K562 (cell line): Measurements from ENCODE around the gene HSPH1. TPM values are rescaled to one million over a fixed set of nuclear protein-coding genes. Genes with fewer than 3 reads are reported as not detected.

ENCODE experiments used
- ATAC-seq: fragments of 200-7000 bp; cut with Tn5 transposase; 3 replicates; pipeline ENCODE4 v1.9.1; 2020; ENCODE audit warnings: moderate library complexity
- BruUV-seq: library from RNA; stranded (reverse); fragments of 400-500 nt; replicated peaks from 2 replicates; lab custom pipeline; 2021; lab: Mats Ljungman, UMichigan
- CTCF ChIA-PET: fragments of 300-600 bp; formaldehyde crosslinking; extraction: SDS; loops from one replicate; lab custom pipeline; 2021; ENCODE audit warnings: low intra/inter-chr PET ratio; lab: Yijun Ruan, JAX
- POLR2A ChIA-PET: fragments of 300-600, 350-650 bp; sonication (Branson Sonifier 250); formaldehyde crosslinking; extraction: SDS; loops from one replicate; lab custom pipeline; 2021; ENCODE audit warnings: antibody characterized with exemption, inconsistent platforms; lab: Yijun Ruan, JAX
- DNase-seq, 4 experiments: peaks; one replicate each; pipeline versions ENCODE4 v3.0.0 to v3.0.0-alpha.2; 2011 to 2018; ENCODE audit warnings: low spot score in 3 of 4, mixed read lengths in 3 of 4; ENCODE audit errors: extremely low read depth in 1 of 4
- FAIRE-seq: peaks from 2 replicates; lab custom pipeline; 2011; peaks lifted over from hg19 to GRCh38; lab: Jason Lieb, UNC
- H2AFZ ChIP-seq: 2 replicates; pipeline ENCODE4 v1.6.0; 2011; ENCODE audit warnings: low read depth, low read length, control low read depth, inconsistent platforms
- H3K27ac ChIP-seq: fragments of 200-600 bp; 3 replicates; pipeline ENCODE4 v1.8.0; 2011; ENCODE audit warnings: low read depth, mild to moderate bottlenecking, control low read depth, inconsistent platforms, low read length, moderate library complexity, mixed read lengths; ENCODE audit errors: extremely low read depth
- H3K27me3 ChIP-seq, 2 experiments: fragments of 300-600 bp in 1 of 2; 2 replicates in 1 of 2; 3 replicates in 1 of 2; pipeline versions ENCODE4 v1.6.0 to v1.8.0; 2011; ENCODE audit warnings: inconsistent platforms in 2 of 2, low read length in 2 of 2, mild to moderate bottlenecking in 1 of 2, mixed read lengths in 1 of 2, moderate library complexity in 1 of 2; ENCODE audit not compliant: control insufficient read depth in 2 of 2, insufficient read depth in 2 of 2
- H3K36me3 ChIP-seq: fragments of 300-600 bp; 3 replicates; pipeline ENCODE4 v1.8.0; 2011; ENCODE audit warnings: mild to moderate bottlenecking, low read length, inconsistent platforms; ENCODE audit not compliant: control insufficient read depth, insufficient read depth
- H3K4me1 ChIP-seq, 2 experiments: fragments of 200-600 bp in 1 of 2; replicated peaks in 1 of 2; 2 replicates in 1 of 2; 3 replicates in 1 of 2; pipeline versions ENCODE4 v1.5.1 to v1.8.0; 2011; ENCODE audit warnings: inconsistent platforms in 2 of 2, low read length in 2 of 2, mild to moderate bottlenecking in 1 of 2, mixed read lengths in 1 of 2, moderate library complexity in 1 of 2; ENCODE audit not compliant: control insufficient read depth in 2 of 2, insufficient read depth in 2 of 2
- H3K4me2 ChIP-seq: 2 replicates; pipeline ENCODE4 v1.6.1; 2011; ENCODE audit warnings: low read length, control low read depth, inconsistent platforms, mixed read lengths; ENCODE audit not compliant: insufficient read depth
- H3K4me3 ChIP-seq: fragments of 200-600 bp; sonication (generic), shearing (Covaris generic); 2 replicates; pipeline ENCODE4 v1.5.1; 2016; ENCODE audit warnings: control low read depth, inconsistent platforms
- H3K79me2 ChIP-seq: fragments of 200-600 bp; 3 replicates; pipeline ENCODE4 v1.8.0; 2011; ENCODE audit warnings: low read length, inconsistent platforms; ENCODE audit not compliant: control insufficient read depth, insufficient read depth
- H3K9ac ChIP-seq, 2 experiments: 2 replicates each; pipeline versions ENCODE4 v1.6.0 to v1.6.1; 2011; ENCODE audit warnings: low read depth in 2 of 2, low read length in 2 of 2, control low read depth in 1 of 2, inconsistent platforms in 1 of 2, mild to moderate bottlenecking in 1 of 2, mixed read lengths in 1 of 2; ENCODE audit not compliant: insufficient read depth in 1 of 2
- H3K9me1 ChIP-seq: one replicate; pipeline ENCODE4 v1.6.0; 2011; ENCODE audit warnings: inconsistent platforms, mild to moderate bottlenecking, low read length, moderate library complexity; ENCODE audit not compliant: control insufficient read depth, insufficient read depth
- H3K9me3 ChIP-seq: replicated peaks from 2 replicates; pipeline ENCODE4 v1.5.1; 2011; ENCODE audit warnings: low read depth, low read length, inconsistent platforms; ENCODE audit not compliant: control insufficient read depth, insufficient read depth
- H4K20me1 ChIP-seq: replicated peaks from 2 replicates; pipeline ENCODE4 v1.6.1; 2011; ENCODE audit warnings: low read length, inconsistent platforms, mixed read lengths; ENCODE audit not compliant: control insufficient read depth, insufficient read depth
- CBFA2T3 ChIP-seq: fragments of 450-650 bp; IDR thresholded peaks from 2 replicates; pipeline ENCODE4 v1.6.1; 2017
- ELK1 ChIP-seq: sonication (generic); formaldehyde crosslinking; IDR thresholded peaks from 2 replicates; pipeline ENCODE4 v1.8.1; 2022; ENCODE audit warnings: missing genetic modification reagents
- ETV6 ChIP-seq, 3 experiments: fragments of 150-350 bp in 1 of 3; sonication (generic) in 1 of 3; formaldehyde crosslinking in 1 of 3; IDR thresholded peaks; 2 replicates each; pipeline versions ENCODE4 v1.6.1 to v1.8.0; 2014 to 2022; ENCODE audit warnings: borderline replicate concordance in 2 of 3, low read depth in 2 of 3, antibody characterized with exemption in 1 of 3, low read length in 1 of 3, mild to moderate bottlenecking in 1 of 3, missing genetic modification reagents in 1 of 3
- KAT7 ChIP-seq: sonication (generic); formaldehyde crosslinking; IDR thresholded peaks from 2 replicates; pipeline ENCODE4 v1.8.0; 2022; ENCODE audit warnings: missing genetic modification reagents, mild to moderate bottlenecking, borderline replicate concordance
- KDM1A ChIP-seq, 2 experiments: fragments of 450-650 bp; IDR thresholded peaks; 2 replicates each; pipeline ENCODE4 v1.6.1; 2016; ENCODE audit warnings: mild to moderate bottlenecking in 2 of 2
- MBD2 ChIP-seq: sonication (generic); IDR thresholded peaks from 2 replicates; pipeline ENCODE4 v1.6.1; 2016; ENCODE audit warnings: low read depth, borderline replicate concordance
- NCOA6 ChIP-seq: fragments of 450-650 bp; IDR thresholded peaks from 2 replicates; pipeline ENCODE4 v1.6.1; 2017; ENCODE audit warnings: mild to moderate bottlenecking
- PREB ChIP-seq: sonication (generic); formaldehyde crosslinking; IDR thresholded peaks from 2 replicates; pipeline ENCODE4 v1.8.1; 2023; ENCODE audit warnings: mild to moderate bottlenecking, missing genetic modification reagents
- SIN3B ChIP-seq: fragments of 450-650 bp; IDR thresholded peaks from 2 replicates; pipeline ENCODE4 v1.6.1; 2017; ENCODE audit warnings: low read depth, mild to moderate bottlenecking, moderate library complexity
- SNRNP70 ChIP-seq: fragments of 200-400 bp; formaldehyde crosslinking; optimal IDR thresholded peaks from 2 replicates; pipeline ENCODE3; 2017; ENCODE audit warnings: low read depth, low read length
- ZC3H11A ChIP-seq: IDR thresholded peaks from 2 replicates; pipeline ENCODE4 v1.6.1; 2012; ENCODE audit warnings: low read depth, low read length, improper control_type of control experiment
- ZNF280B ChIP-seq: fragments of 250-450 bp; sonication (Bioruptor Pico); IDR thresholded peaks from 2 replicates; pipeline ENCODE4 v1.5.1; 2021; ENCODE audit warnings: mild to moderate bottlenecking
- ZNF316 ChIP-seq: fragments of 450-650 bp; IDR thresholded peaks from 2 replicates; pipeline ENCODE4 v1.6.1; 2016
- ZNF586 ChIP-seq: fragments of 450-650 bp; formaldehyde crosslinking; conservative IDR thresholded peaks from 2 replicates; pipeline ENCODE4 v1.4.0; 2020; ENCODE audit warnings: mild to moderate bottlenecking, moderate library complexity
- ZNF79 ChIP-seq: fragments of 250-450 bp; sonication (Bioruptor Pico); IDR thresholded peaks from 2 replicates; pipeline ENCODE4 v1.4.0; 2020; ENCODE audit warnings: low read depth, mild to moderate bottlenecking, moderate library complexity
- WGBS: fragments of 100-300 bp; shearing (Covaris generic); methylation state at CpG from one replicate; pipeline ENCODE4 v1.1.6; 2016; ENCODE audit warnings: low coverage, mixed read lengths; ENCODE audit not compliant: insufficient coverage; ENCODE audit errors: missing lambda C conversion rate; 5-methylcytosine and 5-hydroxymethylcytosine counted together
- in situ Hi-C: fragments of 300-500 bp; cut with MboI; formaldehyde crosslinking; loops from 4 replicates; pipeline ENCODE4 v1.15.0; 2018; ENCODE audit warnings: inconsistent platforms, mixed read lengths
- intact Hi-C: fragments of 100-400 bp; cut with micrococcal nuclease; formaldehyde crosslinking; loops from 2 replicates; pipeline ENCODE4 v1.14.2; 2022
- polyA plus RNA-seq, 8 experiments: library from polyadenylated mRNA; depleted of rRNA in 4 of 8; stranded (reverse) in 5 of 8; unstranded in 3 of 8; fragments of >200 nt; fragmentation: Nextera tagmentation in 2 of 8; fragmentation: Illumina TruSeq in 1 of 8; extraction: Ambion mirVana in 2 of 8; extraction: Trizol in 1 of 8; gene quantifications; 2 replicates each; pipeline versions ENCODE4 v1.2.1 to v1.2.3, GENCODE V29; 2011 to 2014; ENCODE audit warnings: inconsistent platforms in 1 of 8, missing spikeins in 1 of 8
- total RNA-seq, 7 experiments: library from RNA; depleted of rRNA in 6 of 7; stranded (reverse); fragments of >200 nt in 6 of 7; fragmentation: Illumina TruSeq in 2 of 7; extraction: Trizol in 2 of 7; gene quantifications; 2 replicates each; pipeline versions ENCODE4 v1.2.1 to v1.2.3, GENCODE V29; 2011 to 2021; ENCODE audit warnings: low replicate concordance in 1 of 7
- TF ChIP-seq, protein P1 (sequence below), 2 experiments: fragments of 450-650 bp; IDR thresholded peaks; 2 replicates each; pipeline ENCODE4 v1.6.1; 2018; ENCODE audit warnings: mild to moderate bottlenecking in 2 of 2, low read depth in 1 of 2; ENCODE audit not compliant: partially characterized antibody in 2 of 2

HSPH1 gene
- total and polyA plus RNA-seq, 9 of the 15 experiments (the other 6 are each of a cell fraction or from before 2014, with no cell fraction given) = 34.6 to 104 (median 64.7) TPM

GRCh38 chr13:31110169-31110568 is 51.5 kb downstream of the HSPH1 start:
- ATAC-seq (no peak), DNase-seq (no peak), FAIRE-seq (no peak)
- in situ Hi-C loops (no loop called here), intact Hi-C loops (no loop called here)
- CTCF ChIA-PET = no interaction called here
- Histone ChIP-seq H4K20me1 (no peaks in the 10 kb centered on the region), H3K9me3 (no peaks in the 10 kb centered on the region), H2AFZ (no peak overlapping the region), H3K9me1 (no peaks in the 10 kb centered on the region), H3K9ac (no peak overlapping the region), H3K4me3 (no peak overlapping the region), H3K27me3 (peaks cover 0 to 25% of the 10 kb centered on the region in 2 experiments; a peak in 3 of 5 replicates), H3K4me2 (no peak overlapping the region), H3K79me2 (no peaks in the 10 kb centered on the region), H3K4me1 (no peaks in the 10 kb centered on the region), H3K27ac (no peak overlapping the region), H3K36me3 (no peaks in the 10 kb centered on the region)
- WGBS = 0% methylated on average over 3 of the region's 7 CpGs
- no TSS peak for BruUV-seq
- POLR2A ChIA-PET = interaction anchor here (0.6 kb wide), 1 partner anchor 1871 kb away, joined by 3 read pairs; no protein-coding TSS in a partner anchor
- TF ChIP-seq ETV6 (IDR thresholded peaks at IDR 0.05; ENCODE audit: borderline replicate concordance in 1 of 2, low read depth in 2 of 2, low read length in 1 of 2) = no peak
- TF ChIP-seq ETV6 (CRISPR knock-in tag; IDR thresholded peaks at IDR 0.05; ENCODE audit: borderline replicate concordance) = no peak
- TF ChIP-seq ZNF280B (CRISPR knock-in tag) = no peak
- no peak for TF ChIP-seq SIN3B
- TF ChIP-seq KAT7 = no peak
- TF ChIP-seq CBFA2T3 = no peak
- no peak for TF ChIP-seq ELK1 (CRISPR knock-in tag)
- TF ChIP-seq KDM1A (IDR thresholded peaks at IDR 0.05) = no peak
- no peak for TF ChIP-seq SNRNP70
- TF ChIP-seq ZC3H11A = no peak
- TF ChIP-seq ZNF316 = no peak
- TF ChIP-seq ZNF586 (CRISPR knock-in tag) = no peak
- TF ChIP-seq NCOA6 = no peak
- no peak for TF ChIP-seq MBD2
- TF ChIP-seq, protein P1, sequence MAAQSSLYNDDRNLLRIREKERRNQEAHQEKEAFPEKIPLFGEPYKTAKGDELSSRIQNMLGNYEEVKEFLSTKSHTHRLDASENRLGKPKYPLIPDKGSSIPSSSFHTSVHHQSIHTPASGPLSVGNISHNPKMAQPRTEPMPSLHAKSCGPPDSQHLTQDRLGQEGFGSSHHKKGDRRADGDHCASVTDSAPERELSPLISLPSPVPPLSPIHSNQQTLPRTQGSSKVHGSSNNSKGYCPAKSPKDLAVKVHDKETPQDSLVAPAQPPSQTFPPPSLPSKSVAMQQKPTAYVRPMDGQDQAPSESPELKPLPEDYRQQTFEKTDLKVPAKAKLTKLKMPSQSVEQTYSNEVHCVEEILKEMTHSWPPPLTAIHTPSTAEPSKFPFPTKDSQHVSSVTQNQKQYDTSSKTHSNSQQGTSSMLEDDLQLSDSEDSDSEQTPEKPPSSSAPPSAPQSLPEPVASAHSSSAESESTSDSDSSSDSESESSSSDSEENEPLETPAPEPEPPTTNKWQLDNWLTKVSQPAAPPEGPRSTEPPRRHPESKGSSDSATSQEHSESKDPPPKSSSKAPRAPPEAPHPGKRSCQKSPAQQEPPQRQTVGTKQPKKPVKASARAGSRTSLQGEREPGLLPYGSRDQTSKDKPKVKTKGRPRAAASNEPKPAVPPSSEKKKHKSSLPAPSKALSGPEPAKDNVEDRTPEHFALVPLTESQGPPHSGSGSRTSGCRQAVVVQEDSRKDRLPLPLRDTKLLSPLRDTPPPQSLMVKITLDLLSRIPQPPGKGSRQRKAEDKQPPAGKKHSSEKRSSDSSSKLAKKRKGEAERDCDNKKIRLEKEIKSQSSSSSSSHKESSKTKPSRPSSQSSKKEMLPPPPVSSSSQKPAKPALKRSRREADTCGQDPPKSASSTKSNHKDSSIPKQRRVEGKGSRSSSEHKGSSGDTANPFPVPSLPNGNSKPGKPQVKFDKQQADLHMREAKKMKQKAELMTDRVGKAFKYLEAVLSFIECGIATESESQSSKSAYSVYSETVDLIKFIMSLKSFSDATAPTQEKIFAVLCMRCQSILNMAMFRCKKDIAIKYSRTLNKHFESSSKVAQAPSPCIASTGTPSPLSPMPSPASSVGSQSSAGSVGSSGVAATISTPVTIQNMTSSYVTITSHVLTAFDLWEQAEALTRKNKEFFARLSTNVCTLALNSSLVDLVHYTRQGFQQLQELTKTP (IDR thresholded peaks at IDR 0.05; ENCODE audit: low read depth in 1 of 2, partially characterized antibody in 2 of 2) = no peak
- no peak for TF ChIP-seq ZNF79
- no peak for TF ChIP-seq PREB
